Fibroblast of lung (primary cell): Measurements from ENCODE around the gene SPTBN5. TPM values are rescaled to one million over a fixed set of nuclear protein-coding genes. Genes with fewer than 3 reads are reported as not detected.

Experiments
- DNase-seq, 2 donors: peaks; one replicate each; pipeline versions ENCODE4 v3.0.0 to v3.0.0-alpha.2; 2010; ENCODE audit warnings: low read depth in 2 of 2
- H2AFZ ChIP-seq: 2 replicates; pipeline ENCODE4 v1.5.1; 2012; ENCODE audit warnings: low read length, control low read depth, inconsistent platforms
- H3K27ac ChIP-seq: 2 replicates; pipeline ENCODE4 v1.5.1; 2011; ENCODE audit warnings: low read length, control low read depth; ENCODE audit not compliant: insufficient read depth
- H3K27me3 ChIP-seq: 2 replicates; pipeline ENCODE4 v1.5.1; 2011; ENCODE audit warnings: mild to moderate bottlenecking, low read length; ENCODE audit not compliant: control insufficient read depth, insufficient read depth
- H3K36me3 ChIP-seq: 2 replicates; pipeline ENCODE4 v1.5.1; 2011; ENCODE audit warnings: low read length; ENCODE audit not compliant: control insufficient read depth, insufficient read depth
- H3K4me1 ChIP-seq: 2 replicates; pipeline ENCODE4 v1.5.1; 2011; ENCODE audit warnings: low read length; ENCODE audit not compliant: control insufficient read depth, insufficient read depth; ENCODE audit errors: extremely low read depth
- H3K4me2 ChIP-seq: 2 replicates; pipeline ENCODE4 v1.5.1; 2011; ENCODE audit warnings: low read length, control low read depth; ENCODE audit not compliant: insufficient read depth; ENCODE audit errors: extremely low read depth
- H3K4me3 ChIP-seq, 4 experiments: fragments of 200-600 bp in 1 of 4; sonication (generic) in 1 of 4; replicated peaks in 1 of 4; 2 replicates each; pipeline ENCODE4 v1.5.1; 2011 to 2016; ENCODE audit warnings: low read length in 4 of 4, low read depth in 3 of 4, mild to moderate bottlenecking in 3 of 4, control low read depth in 2 of 4, inconsistent platforms in 1 of 4, mixed read lengths in 1 of 4; ENCODE audit not compliant: insufficient read depth in 1 of 4; ENCODE audit errors: control extremely low read depth in 1 of 4
- H3K79me2 ChIP-seq: 2 replicates; pipeline ENCODE4 v1.5.1; 2012; ENCODE audit warnings: mild to moderate bottlenecking, low read length, inconsistent platforms; ENCODE audit not compliant: control insufficient read depth, insufficient read depth
- H3K9ac ChIP-seq: 2 replicates; pipeline ENCODE4 v1.5.1; 2011; ENCODE audit warnings: mild to moderate bottlenecking, low read length, control low read depth; ENCODE audit not compliant: insufficient read depth
- H3K9me3 ChIP-seq: 2 replicates; pipeline ENCODE4 v1.5.1; 2012; ENCODE audit warnings: low read depth, low read length; ENCODE audit not compliant: control insufficient read depth, insufficient read depth
- H4K20me1 ChIP-seq: 2 replicates; pipeline ENCODE4 v1.5.1; 2011; ENCODE audit warnings: low read length; ENCODE audit not compliant: control insufficient read depth, insufficient read depth; ENCODE audit errors: extremely low read depth
- CTCF ChIP-seq, 2 donors: IDR thresholded peaks in 1 of 2; conservative IDR thresholded peaks in 1 of 2; 1 replicate in 1 of 2; 2 replicates in 1 of 2; pipeline ENCODE4 v1.5.1; 2011 to 2012; ENCODE audit warnings: low read length in 2 of 2, control low read depth in 1 of 2, inconsistent platforms in 1 of 2, low read depth in 1 of 2, mild to moderate bottlenecking in 1 of 2
- EZH2 ChIP-seq: IDR thresholded peaks from 2 replicates; pipeline ENCODE4 v1.5.1; 2012; ENCODE audit warnings: low read length, control low read depth, mild to moderate bottlenecking; ENCODE audit errors: missing control alignments
- polyA plus RNA-seq, 2 donors: library from polyadenylated mRNA; depleted of rRNA in 1 of 2; stranded (reverse) in 1 of 2; unstranded in 1 of 2; fragments of >200 nt; gene quantifications; 2 replicates each; pipeline ENCODE4 v1.2.1, GENCODE V29; 2011 to 2012; ENCODE audit warnings: missing spikeins in 1 of 2
- total RNA-seq: library from RNA; depleted of rRNA; stranded (reverse); fragments of >200 nt; gene quantifications from 2 replicates; pipeline ENCODE4 v1.2.1, GENCODE V29; 2014

SPTBN5 gene
- total and polyA plus RNA-seq, 2 donors (not counting 1 experiment from before 2014, with no cell fraction given), result 0.43 to 0.66 TPM

- no peaks in the 10 kb centered on the region for H3K79me2 ChIP-seq
- H2AFZ ChIP-seq, result no peak overlapping the region
- H3K4me1 ChIP-seq, result no peaks in the 10 kb centered on the region
- DNase-seq, result no peak
- no peak overlapping the region for H3K4me3 ChIP-seq
- H3K27me3 ChIP-seq, result no peaks in the 10 kb centered on the region
- no peak overlapping the region for H3K9ac ChIP-seq
- no peak overlapping the region for H3K27ac ChIP-seq
- no peaks in the 10 kb centered on the region for H3K9me3 ChIP-seq
- TF ChIP-seq EZH2 (no peak), CTCF (conservative IDR thresholded peaks at IDR 0.05 in 1 of 2, IDR thresholded peaks at IDR 0.05 in 1 of 2; ENCODE audit: low read depth in 1 of 2, low read length in 2 of 2) (no peak)
- H3K36me3 ChIP-seq, result peaks cover 32% of the 10 kb centered on the region
- no peak overlapping the region for H3K4me2 ChIP-seq
- H4K20me1 ChIP-seq, result no peaks in the 10 kb centered on the region
These were observed 74.3 kb downstream of the SPTBN5 start for GRCh38 chr15:41819455-41820050.

DNA sequence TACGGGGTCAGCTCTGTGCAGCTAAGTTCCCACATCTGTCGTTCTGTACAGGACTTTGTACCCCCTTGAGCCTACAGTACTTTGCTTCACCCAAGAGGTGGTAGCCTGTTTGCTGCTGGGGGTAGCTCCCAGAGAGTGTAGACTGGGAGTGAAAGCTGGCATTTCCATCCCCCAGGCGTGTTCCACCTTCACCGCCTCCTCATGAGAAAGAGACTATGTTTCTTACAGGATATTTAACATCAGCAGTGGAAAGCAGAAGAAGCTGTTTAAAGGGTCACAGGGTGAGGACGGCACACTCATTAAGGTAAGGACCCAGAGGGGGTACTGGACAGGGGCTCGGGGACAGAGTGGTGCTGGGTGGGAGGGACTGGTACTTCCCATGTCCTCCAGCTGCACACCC lies 76.1 kb downstream of the SPTBN5 start:
- Histone ChIP-seq H3K27me3 (no peaks in the 10 kb centered on the region), H3K79me2 (no peaks in the 10 kb centered on the region), H3K4me1 (no peaks in the 10 kb centered on the region), H3K27ac (no peak overlapping the region), H3K36me3 (peaks cover 26% of the 10 kb centered on the region), H3K9me3 (no peaks in the 10 kb centered on the region), H4K20me1 (no peaks in the 10 kb centered on the region), H2AFZ (no peak overlapping the region), H3K9ac (no peak overlapping the region), H3K4me2 (no peak overlapping the region), H3K4me3 (no peak overlapping the region)
- DNase-seq, result no peak
- TF ChIP-seq EZH2 (no peak), CTCF (conservative IDR thresholded peaks at IDR 0.05 in 1 of 2, IDR thresholded peaks at IDR 0.05 in 1 of 2; ENCODE audit: low read depth in 1 of 2, low read length in 2 of 2) (no peak)

- Histone ChIP-seq H3K79me2 (no peaks in the 10 kb centered on the region), H3K4me2 (no peak overlapping the region), H3K36me3 (peaks cover 26% of the 10 kb centered on the region), H3K4me3 (no peak overlapping the region), H3K27me3 (no peaks in the 10 kb centered on the region), H3K9ac (no peak overlapping the region), H3K9me3 (no peaks in the 10 kb centered on the region), H2AFZ (no peak overlapping the region), H4K20me1 (no peaks in the 10 kb centered on the region), H3K4me1 (no peaks in the 10 kb centered on the region), H3K27ac (no peak overlapping the region)
- no peak for TF ChIP-seq EZH2
- no peak for TF ChIP-seq CTCF (conservative IDR thresholded peaks at IDR 0.05 in 1 of 2, IDR thresholded peaks at IDR 0.05 in 1 of 2; ENCODE audit: low read depth in 1 of 2, low read length in 2 of 2)
- DNase-seq, result no peak
These were observed 76.5 kb downstream of the SPTBN5 start for GRCh38 chr15:41817327-41817726.
